ENCODE measurements around the gene ELAVL3.

Gene ELAVL3

DNA sequence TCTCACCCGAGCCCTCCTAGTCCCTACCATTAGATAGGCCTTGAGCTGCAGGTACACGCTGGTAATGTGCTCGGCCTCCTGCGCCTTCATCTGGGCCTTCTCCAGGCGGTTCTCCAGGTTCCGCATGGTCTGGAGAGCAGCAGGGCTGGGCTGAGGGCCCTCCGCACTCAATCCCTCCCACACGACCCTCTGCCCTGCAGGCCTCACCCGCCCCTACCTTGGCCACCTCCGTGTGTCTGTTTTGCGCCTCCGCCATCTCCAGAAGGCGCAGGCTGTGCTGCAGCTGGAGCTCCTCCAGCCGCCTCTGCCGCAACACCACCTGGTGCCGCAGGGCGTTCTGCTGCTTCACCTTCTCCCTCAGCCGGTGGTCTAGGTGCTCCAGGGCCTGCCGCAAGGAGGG, 54.2 kb downstream of the ELAVL3 start:
- no peak overlapping the region for H3K4me3 ChIP-seq (ENCODE audit: low read depth, low read length)
- TF ChIP-seq, protein P1, sequence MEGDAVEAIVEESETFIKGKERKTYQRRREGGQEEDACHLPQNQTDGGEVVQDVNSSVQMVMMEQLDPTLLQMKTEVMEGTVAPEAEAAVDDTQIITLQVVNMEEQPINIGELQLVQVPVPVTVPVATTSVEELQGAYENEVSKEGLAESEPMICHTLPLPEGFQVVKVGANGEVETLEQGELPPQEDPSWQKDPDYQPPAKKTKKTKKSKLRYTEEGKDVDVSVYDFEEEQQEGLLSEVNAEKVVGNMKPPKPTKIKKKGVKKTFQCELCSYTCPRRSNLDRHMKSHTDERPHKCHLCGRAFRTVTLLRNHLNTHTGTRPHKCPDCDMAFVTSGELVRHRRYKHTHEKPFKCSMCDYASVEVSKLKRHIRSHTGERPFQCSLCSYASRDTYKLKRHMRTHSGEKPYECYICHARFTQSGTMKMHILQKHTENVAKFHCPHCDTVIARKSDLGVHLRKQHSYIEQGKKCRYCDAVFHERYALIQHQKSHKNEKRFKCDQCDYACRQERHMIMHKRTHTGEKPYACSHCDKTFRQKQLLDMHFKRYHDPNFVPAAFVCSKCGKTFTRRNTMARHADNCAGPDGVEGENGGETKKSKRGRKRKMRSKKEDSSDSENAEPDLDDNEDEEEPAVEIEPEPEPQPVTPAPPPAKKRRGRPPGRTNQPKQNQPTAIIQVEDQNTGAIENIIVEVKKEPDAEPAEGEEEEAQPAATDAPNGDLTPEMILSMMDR (IDR thresholded peaks at IDR 0.05; ENCODE audit: low read depth, low read length) = no peak

DNA sequence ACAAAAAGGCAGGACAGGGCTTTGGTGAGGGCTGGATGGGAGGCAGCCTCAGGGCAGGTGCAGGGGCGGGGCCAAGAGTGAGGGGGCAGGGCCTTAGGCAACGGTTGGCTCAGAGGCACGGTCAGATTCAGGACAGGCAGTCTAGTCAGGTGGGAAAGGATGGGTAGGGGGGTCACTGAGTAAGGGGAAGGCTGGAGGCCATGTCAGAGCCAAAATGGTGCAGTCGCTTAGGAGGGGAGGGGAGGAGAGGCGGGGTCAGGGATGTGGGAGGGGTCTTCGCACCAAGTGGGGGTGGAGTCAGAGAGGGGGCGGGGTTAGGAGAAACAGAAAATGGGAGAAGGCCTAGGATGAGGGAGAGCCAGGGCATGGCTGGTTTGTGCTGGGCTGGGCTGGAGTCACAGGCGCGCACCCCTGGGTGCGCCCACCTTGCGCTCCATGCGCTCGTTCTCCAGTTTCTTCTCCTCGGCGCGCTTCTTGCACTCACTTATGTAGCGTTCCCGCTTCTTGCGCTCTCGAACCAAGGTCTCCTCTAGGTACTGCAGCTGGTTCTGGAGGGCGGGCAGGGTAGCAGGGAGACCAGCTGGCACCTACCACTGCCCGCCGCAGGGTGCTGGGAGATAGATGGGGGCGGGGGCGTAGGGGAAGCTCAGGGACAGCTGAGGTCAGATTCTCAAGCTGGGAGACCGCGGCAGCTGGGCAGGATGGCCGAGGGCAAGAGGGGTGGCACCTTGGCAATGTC, 55.0 kb downstream of the ELAVL3 start:
- no peak overlapping the region for H3K4me3 ChIP-seq (ENCODE audit: low read depth, low read length)
- TF ChIP-seq, protein P1 (IDR thresholded peaks at IDR 0.05; ENCODE audit: low read depth, low read length) = no peak

DNA sequence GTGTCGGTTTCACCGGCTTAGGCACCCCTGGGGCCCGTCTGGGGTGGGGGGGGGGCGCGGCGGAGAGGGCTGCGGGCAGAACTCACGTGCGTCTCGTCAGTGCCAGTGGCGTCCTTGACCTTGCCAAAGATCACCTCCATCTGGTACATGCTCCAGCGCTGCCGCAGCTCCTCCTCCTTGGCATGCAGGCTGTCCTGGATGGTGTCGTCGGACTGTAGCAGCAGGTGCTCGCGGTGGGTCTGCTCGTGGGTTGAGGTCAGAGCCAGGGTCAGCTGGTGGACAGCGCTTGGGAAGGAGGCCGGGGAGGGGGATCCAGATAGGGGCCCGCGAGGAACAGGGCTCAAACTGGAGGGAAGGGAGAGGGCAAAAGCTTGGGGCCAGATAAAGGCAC, 57.1 kb downstream of the ELAVL3 start:
- no peak overlapping the region for H3K4me3 ChIP-seq (ENCODE audit: low read depth, low read length)
- TF ChIP-seq, protein P1 (IDR thresholded peaks at IDR 0.05; ENCODE audit: low read depth, low read length) = no peak

DNA sequence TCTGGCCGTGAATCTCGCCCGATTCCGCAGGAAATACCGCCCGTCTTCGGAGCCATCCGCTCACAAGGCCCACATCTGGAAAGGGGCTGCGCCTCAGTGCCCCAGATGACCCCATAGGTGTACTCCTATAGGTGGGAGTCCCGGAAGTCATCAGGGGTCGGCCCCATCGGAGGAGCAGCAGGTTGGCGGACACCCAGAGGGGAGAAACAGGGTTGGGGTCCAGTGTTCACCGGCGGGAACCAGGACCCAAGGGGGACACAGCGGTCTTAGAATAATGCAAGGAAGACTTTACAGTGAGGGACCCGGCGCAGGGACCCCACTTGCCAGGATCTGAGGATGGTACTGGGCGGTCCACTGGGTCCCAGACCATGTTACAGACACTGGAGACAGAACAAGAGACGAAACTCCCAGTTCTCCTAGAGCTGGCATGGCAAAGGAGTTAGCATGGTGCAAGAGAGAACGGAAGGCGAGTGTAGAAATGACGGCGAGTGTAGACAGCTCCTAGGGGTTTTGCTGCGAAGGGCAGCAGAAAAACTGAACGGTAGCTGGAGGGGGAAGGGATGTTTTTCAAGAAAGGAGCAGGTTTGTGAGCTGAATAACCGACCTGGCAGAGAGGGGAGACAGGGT, 57.6 kb downstream of the ELAVL3 start:
- no peak overlapping the region for H3K4me3 ChIP-seq (ENCODE audit: low read depth, low read length)

DNA sequence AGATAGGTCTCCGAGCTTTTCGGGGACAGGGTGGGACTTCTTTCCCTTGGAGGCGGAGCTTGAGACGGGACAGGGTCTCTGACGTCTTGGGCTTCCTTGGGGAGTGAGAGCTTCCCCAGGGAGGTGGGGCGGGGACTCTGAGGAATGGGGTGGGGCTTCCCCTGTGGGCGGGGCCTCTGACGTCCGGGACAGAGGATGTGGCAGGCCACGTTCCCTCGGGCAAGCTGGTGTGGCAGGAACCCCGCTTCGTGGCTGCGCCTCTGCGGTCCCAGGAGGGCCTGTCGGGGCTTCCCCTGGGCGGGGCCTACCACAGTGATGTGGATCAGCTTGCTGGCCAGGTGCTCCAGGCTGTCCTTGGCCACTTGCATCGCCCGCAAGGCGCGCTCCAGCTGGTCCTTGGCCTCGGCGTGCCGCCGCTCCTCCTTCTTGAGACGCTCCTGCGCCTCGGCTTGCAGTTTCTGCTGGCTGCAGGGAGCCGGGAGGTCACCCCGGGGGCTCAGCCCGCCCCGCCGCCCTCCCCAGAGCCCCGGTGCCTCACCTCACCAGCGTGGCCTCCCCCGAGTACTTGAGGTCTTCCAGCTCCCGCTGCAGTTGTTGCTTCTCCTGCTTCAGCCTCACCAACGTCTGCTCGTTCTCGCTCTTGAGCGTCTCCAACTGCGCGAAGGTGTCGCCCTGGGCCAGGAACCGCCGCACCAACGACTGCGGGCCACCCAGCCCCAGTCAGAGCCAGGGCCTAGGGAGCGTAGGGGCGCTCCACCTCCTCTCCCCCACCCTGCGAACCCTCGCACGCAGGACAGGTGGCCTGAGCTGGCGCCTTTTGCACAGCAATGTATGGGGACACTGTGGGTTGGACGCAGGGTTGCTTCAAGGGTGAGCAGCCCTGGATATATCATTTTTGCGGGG, 58.4 kb downstream of the ELAVL3 start:
- TF ChIP-seq, protein P1 (IDR thresholded peaks at IDR 0.05; ENCODE audit: low read depth, low read length) = no peak
- 0 out of 2 replicates have a peak overlapping the region, but pooled peaks have one; percentile 22 for H3K4me3 ChIP-seq (ENCODE audit: low read depth, low read length)

More for the DNA sequence above, 57.6 kb downstream of the ELAVL3 start:
- TF ChIP-seq, protein P1 (IDR thresholded peaks at IDR 0.05; ENCODE audit: low read depth, low read length) = no peak

DNA sequence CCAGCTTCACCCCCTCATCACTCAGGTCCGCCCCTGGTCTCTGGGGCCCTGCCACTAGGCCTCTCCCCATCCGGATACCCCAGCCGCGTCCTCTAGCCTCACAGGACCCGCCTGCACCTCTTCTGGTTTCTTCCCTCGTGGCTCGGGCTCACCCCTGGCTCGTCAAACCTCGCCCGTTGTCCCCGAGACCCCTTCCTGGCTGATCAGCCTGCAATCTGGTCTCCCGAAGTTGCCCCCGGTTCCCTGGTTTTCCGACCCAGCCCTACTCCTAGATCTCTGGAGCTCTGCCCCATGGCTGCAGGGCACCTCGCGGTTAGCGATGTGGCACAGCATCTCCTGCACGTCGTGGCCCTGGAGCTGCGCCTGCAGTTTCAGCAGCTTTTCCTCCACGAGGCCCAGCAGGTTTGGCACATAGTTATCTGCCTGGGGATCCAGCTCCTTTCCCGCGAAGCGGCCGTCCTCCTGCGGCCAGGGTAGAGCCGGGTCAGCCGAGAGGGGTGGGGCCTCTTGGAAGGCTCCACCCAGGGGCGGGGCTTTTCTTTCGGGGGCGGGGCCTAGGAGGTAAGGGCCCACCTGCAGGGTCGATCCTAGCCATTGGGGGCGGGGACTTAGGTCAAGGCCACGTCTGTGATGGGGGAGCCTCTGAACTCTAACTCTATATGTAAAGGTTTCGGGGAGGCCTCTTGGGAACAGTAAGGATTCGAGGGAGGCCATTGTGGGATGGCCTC, 59.3 kb downstream of the ELAVL3 start:
- H3K4me3 ChIP-seq (ENCODE audit: low read depth, low read length) = no peak overlapping the region
- TF ChIP-seq, protein P1 (IDR thresholded peaks at IDR 0.05; ENCODE audit: low read depth, low read length) = no peak

Measured in WI38 (cell line).